Astrocyte of the spinal cord (primary cell): Measurements from ENCODE around the gene PNMA6E.

Source experiments
- DNase-seq: peaks from one replicate; pipeline ENCODE4 v3.0.0; 2011; ENCODE audit warnings: low read depth, low spot score
- H3K4me3 ChIP-seq: 2 replicates; pipeline ENCODE4 v1.5.1; 2011; ENCODE audit warnings: low read depth, mild to moderate bottlenecking, low read length, moderate library complexity
- in situ Hi-C: cut with HindIII; loops from 2 replicates; pipeline ENCODE4 v1.10.0; 2017; ENCODE audit warnings: low sequenced_read_pairs
- TF ChIP-seq, protein P1 (sequence below): IDR thresholded peaks from 2 replicates; pipeline ENCODE4 v1.5.1; 2012; ENCODE audit warnings: low read depth, mild to moderate bottlenecking, low read length, inconsistent platforms

Gene PNMA6E

GRCh38 chrX:153410373-153410772, 9.2 kb upstream of the PNMA6E start:
- no peak for DNase-seq
- TF ChIP-seq, protein P1, sequence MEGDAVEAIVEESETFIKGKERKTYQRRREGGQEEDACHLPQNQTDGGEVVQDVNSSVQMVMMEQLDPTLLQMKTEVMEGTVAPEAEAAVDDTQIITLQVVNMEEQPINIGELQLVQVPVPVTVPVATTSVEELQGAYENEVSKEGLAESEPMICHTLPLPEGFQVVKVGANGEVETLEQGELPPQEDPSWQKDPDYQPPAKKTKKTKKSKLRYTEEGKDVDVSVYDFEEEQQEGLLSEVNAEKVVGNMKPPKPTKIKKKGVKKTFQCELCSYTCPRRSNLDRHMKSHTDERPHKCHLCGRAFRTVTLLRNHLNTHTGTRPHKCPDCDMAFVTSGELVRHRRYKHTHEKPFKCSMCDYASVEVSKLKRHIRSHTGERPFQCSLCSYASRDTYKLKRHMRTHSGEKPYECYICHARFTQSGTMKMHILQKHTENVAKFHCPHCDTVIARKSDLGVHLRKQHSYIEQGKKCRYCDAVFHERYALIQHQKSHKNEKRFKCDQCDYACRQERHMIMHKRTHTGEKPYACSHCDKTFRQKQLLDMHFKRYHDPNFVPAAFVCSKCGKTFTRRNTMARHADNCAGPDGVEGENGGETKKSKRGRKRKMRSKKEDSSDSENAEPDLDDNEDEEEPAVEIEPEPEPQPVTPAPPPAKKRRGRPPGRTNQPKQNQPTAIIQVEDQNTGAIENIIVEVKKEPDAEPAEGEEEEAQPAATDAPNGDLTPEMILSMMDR = no peak
- H3K4me3 ChIP-seq = no peak overlapping the region
- in situ Hi-C loops = no loop called here

GRCh38 chrX:153409414-153410101, 8.4 kb upstream of the PNMA6E start:
- in situ Hi-C loops = no loop called here
- TF ChIP-seq, protein P1 = no peak
- no peak for DNase-seq
- H3K4me3 ChIP-seq = no peak overlapping the region

GRCh38 chrX:153408871-153409351, 7.8 kb upstream of the PNMA6E start:
- no peak for DNase-seq
- TF ChIP-seq, protein P1 = no peak
- in situ Hi-C loops = no loop called here

DNA sequence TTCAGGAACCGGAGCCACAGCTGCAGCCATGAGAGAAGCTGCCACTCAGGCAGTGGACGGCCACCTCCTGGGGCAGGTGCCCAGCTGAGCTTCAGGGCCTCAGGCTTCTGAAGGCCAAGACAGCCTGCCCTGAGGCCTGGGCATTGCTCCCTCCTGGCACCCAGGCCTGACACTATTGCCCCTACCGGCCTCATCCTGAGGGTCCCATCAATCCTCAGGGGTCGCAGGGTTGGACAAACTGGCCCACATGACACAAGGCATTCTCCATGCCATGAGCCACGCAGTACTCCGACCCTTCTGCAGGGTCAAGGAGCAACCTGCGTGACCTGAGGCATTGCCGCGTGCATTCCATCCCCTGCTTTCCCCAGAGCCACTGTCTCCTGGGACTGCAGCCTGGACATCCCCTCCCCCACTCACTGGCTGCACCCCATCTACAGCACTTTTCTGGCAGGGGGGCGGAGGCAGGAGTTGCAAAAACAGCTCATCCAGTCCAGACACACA, 7.1 kb upstream of the PNMA6E start:
- TF ChIP-seq, protein P1 = no peak
- DNase-seq = no peak

More at GRCh38 chrX:153408871-153409351, 7.8 kb upstream of the PNMA6E start:
- H3K4me3 ChIP-seq = no peak overlapping the region

DNA sequence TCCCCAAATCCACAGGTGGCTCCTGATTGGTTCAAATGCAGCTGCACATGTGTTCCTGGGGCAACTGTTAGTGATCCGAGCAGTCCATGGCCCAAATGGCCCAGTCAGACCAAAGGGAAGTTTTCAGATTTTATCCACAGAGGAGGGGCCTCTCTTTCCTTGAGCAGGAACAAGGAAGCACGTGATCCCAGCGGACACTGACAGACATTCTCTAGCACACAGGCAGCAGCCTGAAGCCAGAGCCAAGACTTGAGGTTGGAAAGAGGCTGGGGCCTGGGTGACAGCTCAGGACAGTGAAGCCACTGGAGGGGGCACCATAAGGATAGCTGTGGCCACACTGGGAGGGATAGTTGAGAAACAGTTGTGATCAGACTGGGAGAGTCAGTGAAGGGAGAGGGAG, 6.6 kb upstream of the PNMA6E start:
- TF ChIP-seq, protein P1 = no peak
- in situ Hi-C loops = no loop called here
- no peak for DNase-seq
- no peak overlapping the region for H3K4me3 ChIP-seq

More for the DNA sequence above, 7.1 kb upstream of the PNMA6E start:
- in situ Hi-C loops = no loop called here
- H3K4me3 ChIP-seq = no peak overlapping the region

GRCh38 chrX:153406903-153407302, 5.8 kb upstream of the PNMA6E start:
- in situ Hi-C loops = no loop called here
- no peak overlapping the region for H3K4me3 ChIP-seq
- DNase-seq = no peak
- TF ChIP-seq, protein P1 = no peak
